Heart left ventricle (tissue), 16 donors: ENCODE data around the gene RAB7B. TPM values are rescaled to one million over a fixed set of nuclear protein-coding genes. Genes with fewer than 3 reads are reported as not detected.

Experiments used
- ATAC-seq, 4 donors: fragments of 200-7000 bp; cut with Tn5 transposase; one replicate each; pipeline ENCODE4 v1.9.1; 2020 to 2022; ENCODE audit warnings: moderate library complexity in 4 of 4, mild to moderate bottlenecking in 3 of 4, moderate number of reproducible peaks in 1 of 4
- DNase-seq, 5 donors: peaks; one replicate each; pipeline ENCODE4 v3.0.0-alpha.2; 2020
- H3K27ac ChIP-seq, 12 donors: fragments of 200-600 bp; sonication (generic) in 4 of 12; one replicate each; pipeline versions ENCODE4 v1.5.0 to v1.8.0; 2016 to 2022; ENCODE audit warnings: mild to moderate bottlenecking in 2 of 12
- H3K27me3 ChIP-seq, 9 donors: fragments of 200-600 bp; sonication (generic) in 2 of 9; one replicate each; pipeline versions ENCODE4 v1.5.1 to v1.8.0; 2016 to 2022; ENCODE audit warnings: mild to moderate bottlenecking in 3 of 9
- H3K36me3 ChIP-seq, 9 donors: fragments of 200-600 bp; sonication (generic) in 2 of 9; one replicate each; pipeline versions ENCODE4 v1.5.0 to v1.8.0; 2018 to 2022; ENCODE audit warnings: mild to moderate bottlenecking in 2 of 9
- H3K4me1 ChIP-seq, 12 donors: fragments of 200-600 bp; sonication (generic) in 4 of 12; one replicate each; pipeline versions ENCODE4 v1.5.0 to v1.8.0; 2016 to 2022; ENCODE audit warnings: mild to moderate bottlenecking in 3 of 12
- H3K4me3 ChIP-seq, 12 donors: fragments of 200-600 bp; sonication (generic) in 4 of 12; one replicate each; pipeline versions ENCODE4 v1.5.0 to v1.8.0; 2017 to 2022; ENCODE audit warnings: mild to moderate bottlenecking in 9 of 12, moderate library complexity in 4 of 12
- H3K9me3 ChIP-seq, 12 donors: fragments of 200-600 bp; sonication (generic) in 4 of 12; one replicate each; pipeline versions ENCODE4 v1.5.0 to v1.8.0; 2016 to 2022; ENCODE audit warnings: mild to moderate bottlenecking in 1 of 12
- POLR2A ChIP-seq, 2 donors: fragments of 450-650 bp; IDR thresholded peaks; one replicate each; pipeline ENCODE4 v1.6.1; 2017; ENCODE audit warnings: antibody characterized with exemption in 2 of 2, mild to moderate bottlenecking in 2 of 2, moderate library complexity in 2 of 2
- WGBS, 4 donors: extraction: QIAGEN DNeasy Blood & Tissue Kit in 2 of 4; methylation state at CpG; one replicate each; pipeline versions ENCODE4 v1.1.5 to v1.1.7; 2013 to 2018; 5-methylcytosine and 5-hydroxymethylcytosine counted together
- intact Hi-C, 10 donors: fragments of 100-400 bp; cut with DNase I; formaldehyde crosslinking; loops; one replicate each; pipeline versions ENCODE4 v1.11.1 to v1.14.2; 2022
- polyA plus RNA-seq, 2 donors: library from polyadenylated mRNA; stranded (reverse); fragments of 200-250 nt; gene quantifications; one replicate each; pipeline ENCODE4 v1.2.3, GENCODE V29; 2013
- total RNA-seq, 9 donors: library from RNA; depleted of rRNA in 2 of 9; stranded (reverse); fragments of >200 nt in 2 of 9; fragmentation: NEBNext Ultra II Directional in 3 of 9; extraction: Animal tissue kit (Norgen Biotek cat#: 25700) in 3 of 9; gene quantifications; one replicate each; pipeline versions ENCODE4 v1.1.0 to v1.2.4, GENCODE V29; 2016 to 2023
- TF ChIP-seq, protein P1 (sequence below), 12 donors: fragments of 200-600 bp; sonication (generic) in 4 of 12; IDR thresholded peaks; one replicate each; pipeline versions ENCODE4 v1.5.0 to v1.8.0; 2018 to 2022; ENCODE audit warnings: antibody characterized with exemption in 12 of 12, mild to moderate bottlenecking in 5 of 12
- donor health status: ischemic (EF 13 %, LVEDD 7.1; RV severe dilation, severe dysfunction).
- donor health status: healthy with polysubstance abuse.
- donor health status: DM: no; HTN: yes; CAD: no.
- donor health status: DM: no; HTN: no; CAD: no.
- donor health status: ischemic (EF 25% LVEDD 6.9; RV normal size, moderate dysfunction).
- donor health status: ischemic (EF 25% LVEDD 5.7; RV mildly dilated, moderate dysfunction).
- donor health status: healthy.
- donor health status: DM: yes; HTN: yes; CAD: no.
- donor health status: ischemic (EF 35%, LVEDD 5.7; RV mildly dilated, moderate dysfunction).
- donor health status: nonischemic (EF 11% LVEDD 7.7; RV severe dilation, severe dysfunction).
- donor health status: DM: yes; HTN: yes; CAD: no.
- donor health status: PGD.
- donor health status: ischemic (EF 29% LVEDD 5.4; RV normal size, mild dysfunction).
- donor health status: nonischemic (EF 23%, LVEDD 6.1; RV moderate dilation, normal function).

Gene RAB7B
- total and polyA plus RNA-seq, 11 donors: 0.31 to 11.1 (median 1.1) TPM

DNA sequence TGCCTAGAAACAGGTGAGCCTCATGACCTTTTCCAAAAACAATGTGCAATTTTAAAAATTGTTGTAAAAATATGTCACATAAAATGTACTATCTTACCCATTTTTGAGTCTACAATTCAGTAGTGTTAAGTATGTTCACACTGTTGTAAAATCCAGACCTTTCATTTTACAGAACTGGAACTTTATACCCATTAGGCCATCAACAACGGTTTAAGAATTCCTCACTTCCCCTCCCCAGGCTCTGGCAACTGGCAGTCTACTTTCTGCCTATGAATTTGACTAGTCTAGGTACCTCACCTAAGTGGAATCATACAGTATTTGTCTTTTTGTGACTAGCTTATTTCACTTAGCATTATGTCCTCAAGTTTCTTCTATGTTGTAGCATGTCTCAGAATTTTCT lies 11.9 kb upstream of the RAB7B start:
- DNase-seq: no peak
- Histone ChIP-seq H3K9me3 (peaks cover 0 to 4% (median 0%) of the 10 kb centered on the region in 12 donors), H3K4me3 (no peak overlapping the region), H3K27ac (no peak overlapping the region), H3K27me3 (no peaks in the 10 kb centered on the region), H3K36me3 (no peaks in the 10 kb centered on the region), H3K4me1 (peaks cover 0 to 18% (median 0%) of the 10 kb centered on the region in 12 donors)
- intact Hi-C loops: no loop called here
- 69 to 83% (median 75%) methylated on average over 1 of the region's 1 CpG for WGBS, 4 donors
- ATAC-seq: no peak
- TF ChIP-seq, protein P1, sequence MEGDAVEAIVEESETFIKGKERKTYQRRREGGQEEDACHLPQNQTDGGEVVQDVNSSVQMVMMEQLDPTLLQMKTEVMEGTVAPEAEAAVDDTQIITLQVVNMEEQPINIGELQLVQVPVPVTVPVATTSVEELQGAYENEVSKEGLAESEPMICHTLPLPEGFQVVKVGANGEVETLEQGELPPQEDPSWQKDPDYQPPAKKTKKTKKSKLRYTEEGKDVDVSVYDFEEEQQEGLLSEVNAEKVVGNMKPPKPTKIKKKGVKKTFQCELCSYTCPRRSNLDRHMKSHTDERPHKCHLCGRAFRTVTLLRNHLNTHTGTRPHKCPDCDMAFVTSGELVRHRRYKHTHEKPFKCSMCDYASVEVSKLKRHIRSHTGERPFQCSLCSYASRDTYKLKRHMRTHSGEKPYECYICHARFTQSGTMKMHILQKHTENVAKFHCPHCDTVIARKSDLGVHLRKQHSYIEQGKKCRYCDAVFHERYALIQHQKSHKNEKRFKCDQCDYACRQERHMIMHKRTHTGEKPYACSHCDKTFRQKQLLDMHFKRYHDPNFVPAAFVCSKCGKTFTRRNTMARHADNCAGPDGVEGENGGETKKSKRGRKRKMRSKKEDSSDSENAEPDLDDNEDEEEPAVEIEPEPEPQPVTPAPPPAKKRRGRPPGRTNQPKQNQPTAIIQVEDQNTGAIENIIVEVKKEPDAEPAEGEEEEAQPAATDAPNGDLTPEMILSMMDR (IDR thresholded peaks at IDR 0.05): no peak
- TF ChIP-seq POLR2A (IDR thresholded peaks at IDR 0.05): no peak

- Histone ChIP-seq H3K36me3 (no peaks in the 10 kb centered on the region), H3K27me3 (no peaks in the 10 kb centered on the region), H3K4me1 (peaks cover 0 to 18% (median 0%) of the 10 kb centered on the region in 12 donors), H3K4me3 (no peak overlapping the region), H3K27ac (no peak overlapping the region), H3K9me3 (peaks cover 0 to 4% (median 0%) of the 10 kb centered on the region in 12 donors)
- TF ChIP-seq, protein P1 (IDR thresholded peaks at IDR 0.05): no peak
- no peak for TF ChIP-seq POLR2A (IDR thresholded peaks at IDR 0.05)
- WGBS, 4 donors: 84 to 90% (median 86%) methylated on average over 5 of the region's 5 CpGs
- ATAC-seq (no peak), DNase-seq (no peak)
- intact Hi-C loops: no loop called here
Measured at GRCh38 chr1:206014601-206015000, 11.4 kb upstream of the RAB7B start.

GRCh38 chr1:206013026-206013795 lies 10.0 kb upstream of the RAB7B start:
- TF ChIP-seq POLR2A (IDR thresholded peaks at IDR 0.05): no peak
- TF ChIP-seq, protein P1 (IDR thresholded peaks at IDR 0.05): no peak
- no peak for DNase-seq
- H3K4me1 ChIP-seq: peaks cover 0 to 18% (median 0%) of the 10 kb centered on the region in 12 donors
- intact Hi-C loops: no loop called here
- no peak overlapping the region for H3K27ac ChIP-seq
- WGBS, 4 donors: 84 to 93% (median 92%) methylated on average over 6 of the region's 6 CpGs
- H3K36me3 ChIP-seq: no peaks in the 10 kb centered on the region
- no peak for ATAC-seq
- peaks cover 0 to 4% (median 0%) of the 10 kb centered on the region in 12 donors for H3K9me3 ChIP-seq
- no peaks in the 10 kb centered on the region for H3K27me3 ChIP-seq
- H3K4me3 ChIP-seq: no peak overlapping the region

DNA sequence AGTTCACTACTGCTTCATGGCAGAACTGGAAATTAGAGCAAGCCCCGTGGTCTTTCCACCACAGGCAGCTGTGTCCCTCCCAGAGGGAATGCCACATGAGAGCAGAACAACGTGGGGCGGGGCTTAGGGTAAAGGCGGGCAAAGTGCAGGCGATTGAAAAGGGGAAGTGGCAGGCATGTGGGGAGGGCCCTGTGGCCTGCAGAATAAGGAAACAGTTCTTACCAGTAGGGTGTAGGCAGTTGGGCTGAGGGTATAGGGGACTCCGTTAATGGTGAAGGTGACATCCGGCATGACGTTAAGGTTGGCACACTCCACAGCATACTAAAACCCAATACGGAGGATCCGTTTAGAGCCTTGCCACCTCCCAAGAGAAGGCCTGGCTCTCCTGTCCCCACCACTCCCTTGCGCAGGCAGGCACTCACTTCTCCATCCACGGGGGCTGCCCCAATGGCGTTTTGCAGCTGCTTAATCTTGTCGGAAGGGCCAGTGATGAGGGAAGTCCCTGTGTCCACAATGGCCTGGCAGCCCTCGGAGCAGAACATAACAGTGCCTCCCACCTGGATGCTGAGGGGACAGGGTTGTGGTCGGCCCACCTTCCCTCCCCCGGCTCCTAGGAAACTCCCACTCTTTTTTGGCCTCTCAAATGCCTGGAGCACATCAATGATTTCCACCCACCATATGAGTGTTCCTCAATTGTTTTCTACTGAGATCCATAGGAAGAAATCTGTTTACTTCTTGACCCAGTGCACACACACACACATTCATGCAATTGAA lies 9.1 kb upstream of the RAB7B start:
- H3K27ac ChIP-seq: peak overlapping the region in 1 of 12 donors; percentile 68
- WGBS, 4 donors: 72 to 80% (median 77%) methylated on average over 17 of the region's 17 CpGs
- peak in 3 of 4 donors; percentile 77 to 91 (median 88) for ATAC-seq
- no peak overlapping the region for H3K4me3 ChIP-seq
- no peaks in the 10 kb centered on the region for H3K36me3 ChIP-seq
- DNase-seq: peak; percentile 70 to 85 (median 73)
- no peaks in the 10 kb centered on the region for H3K9me3 ChIP-seq
- no peaks in the 10 kb centered on the region for H3K27me3 ChIP-seq
- TF ChIP-seq, protein P1 (IDR thresholded peaks at IDR 0.05): no peak
- no peak for TF ChIP-seq POLR2A (IDR thresholded peaks at IDR 0.05)
- H3K4me1 ChIP-seq: peaks cover 0 to 18% (median 0%) of the 10 kb centered on the region in 12 donors
- intact Hi-C loops: no loop called here
